ENCODE data around the gene PIGS. TPM values are rescaled to one million over a fixed set of nuclear protein-coding genes. Genes with fewer than 3 reads are reported as not detected.

PIGS gene
- total and polyA plus RNA-seq, 2 of the 13 experiments (the other 11 are each of a cell fraction or from before 2014, with no cell fraction given): 31.7 to 42.6 TPM

- TF ChIP-seq ZNF850 (CRISPR knock-in tag; conservative IDR thresholded peaks at IDR 0.05): no peak
- no peak for TF ChIP-seq ZNF772 (CRISPR knock-in tag; IDR thresholded peaks at IDR 0.05)
- no peak; the same call in 1 of the 2 replicates for TF ChIP-seq ZNF761 (CRISPR knock-in tag; conservative IDR thresholded peaks at IDR 0.05)
- TF ChIP-seq MAFK (conservative IDR thresholded peaks at IDR 0.05 in 1 of 2, IDR thresholded peaks at IDR 0.05 in 1 of 2; ENCODE audit: low read length in 2 of 2): no peak
- TF ChIP-seq PAXIP1 (CRISPR knock-in tag; conservative IDR thresholded peaks at IDR 0.05): no peak
- no peak for TF ChIP-seq GLMP (CRISPR knock-in tag; IDR thresholded peaks at IDR 0.05; ENCODE audit: borderline replicate concordance)
- TF ChIP-seq, protein P1, sequence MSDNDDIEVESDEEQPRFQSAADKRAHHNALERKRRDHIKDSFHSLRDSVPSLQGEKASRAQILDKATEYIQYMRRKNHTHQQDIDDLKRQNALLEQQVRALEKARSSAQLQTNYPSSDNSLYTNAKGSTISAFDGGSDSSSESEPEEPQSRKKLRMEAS (IDR thresholded peaks at IDR 0.05): no peak
- TF ChIP-seq SMAD9 (CRISPR knock-in tag; IDR thresholded peaks at IDR 0.05): no peak
- TF ChIP-seq ZKSCAN5 (CRISPR knock-in tag; IDR thresholded peaks at IDR 0.05): no peak
- TF ChIP-seq LCORL (IDR thresholded peaks at IDR 0.05): no peak
- no peak for TF ChIP-seq LCORL (CRISPR knock-in tag; IDR thresholded peaks at IDR 0.05)
- no peak for TF ChIP-seq NR2F1 (CRISPR knock-in tag; IDR thresholded peaks at IDR 0.05)
- no peak for TF ChIP-seq ZNF878 (CRISPR knock-in tag; IDR thresholded peaks at IDR 0.05)
- TF ChIP-seq ZNF589 (CRISPR knock-in tag; conservative IDR thresholded peaks at IDR 0.05): no peak
- TF ChIP-seq KLF9 (CRISPR knock-in tag; IDR thresholded peaks at IDR 0.05; ENCODE audit: low read depth): no peak
- no peak for TF ChIP-seq IKZF1 (IDR thresholded peaks at IDR 0.05)
- no peak for TF ChIP-seq DR1 (CRISPR knock-in tag; IDR thresholded peaks at IDR 0.05)
- no peak for TF ChIP-seq HMG20A (CRISPR knock-in tag; IDR thresholded peaks at IDR 0.05; ENCODE audit: borderline replicate concordance)
- TF ChIP-seq IRF1 (CRISPR knock-in tag; IDR thresholded peaks at IDR 0.05; ENCODE audit: low read depth): no peak
- no peak for TF ChIP-seq ZNF839 (CRISPR knock-in tag; IDR thresholded peaks at IDR 0.05; ENCODE audit: borderline replicate concordance)
- no peak for TF ChIP-seq ATF1 (CRISPR knock-in tag; IDR thresholded peaks at IDR 0.05)
- TF ChIP-seq ZNF552 (CRISPR knock-in tag; IDR thresholded peaks at IDR 0.05; ENCODE audit: borderline replicate concordance): no peak
- no peak for TF ChIP-seq SATB2 (CRISPR knock-in tag; IDR thresholded peaks at IDR 0.05)
- no peak for TF ChIP-seq NCOR1 (IDR thresholded peaks at IDR 0.05; ENCODE audit: borderline replicate concordance, low read length)
- TF ChIP-seq NFE2L1 (CRISPR knock-in tag; IDR thresholded peaks at IDR 0.05; ENCODE audit: borderline replicate concordance): no peak
- no peak for TF ChIP-seq ZNF570 (CRISPR knock-in tag; IDR thresholded peaks at IDR 0.05; ENCODE audit: borderline replicate concordance)
- TF ChIP-seq ZSCAN9 (CRISPR knock-in tag; IDR thresholded peaks at IDR 0.05; ENCODE audit: borderline replicate concordance): no peak
Observed at GRCh38 chr17:28599311-28600184, 28.2 kb upstream of the PIGS start (continued).
